HG03460 (cell line): Measurements from ENCODE around the gene PXYLP1.

Experiments
- ATAC-seq: cut with Tn5 transposase; IDR thresholded peaks from one replicate; pipeline ENCODE4 v1.9.1; 2021; ENCODE audit not compliant: unreplicated experiment

Gene PXYLP1

GRCh38 chr3:141342386-141342785, 110.8 kb downstream of the PXYLP1 start:
- no peak for ATAC-seq

GRCh38 chr3:141343077-141343476, 111.5 kb downstream of the PXYLP1 start:
- ATAC-seq, result no peak

DNA sequence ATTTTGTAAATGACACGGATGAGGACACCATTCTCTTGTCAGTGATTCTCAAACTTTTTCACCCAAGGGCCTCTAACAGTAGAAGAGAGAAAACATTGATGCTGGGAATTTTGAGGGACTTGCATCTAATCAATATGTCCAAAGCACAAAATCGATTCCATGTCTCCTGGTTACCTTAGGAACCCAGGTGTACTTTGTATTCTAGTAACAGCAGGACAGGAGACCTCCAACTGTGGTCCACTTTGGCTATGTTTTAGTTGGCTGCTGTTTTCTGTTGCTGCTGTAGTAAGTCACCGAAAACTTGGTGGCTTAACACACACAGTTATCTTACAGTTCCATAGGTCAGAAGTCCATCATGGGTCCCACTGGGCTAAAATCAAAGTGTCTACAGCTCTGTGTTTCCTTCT, 112.2 kb downstream of the PXYLP1 start:
- no peak for ATAC-seq
